MM.1S (cell line): ENCODE results near the gene SOST.
A peak's percentile ranks its signal among the peaks of the same experiment; 100 is the strongest.

Experiments
- DNase-seq: peaks from one replicate; pipeline ENCODE4 v3.0.0-alpha.2; 2015
- H2AFZ ChIP-seq: fragments of 300-600 bp; sonication (generic); 2 replicates; pipeline ENCODE4 v1.6.0; 2016; ENCODE audit warnings: antibody characterized with exemption, low read length
- H3F3A ChIP-seq: fragments of 300-600 bp; sonication (generic); 2 replicates; pipeline ENCODE4 v1.6.1; 2016; ENCODE audit warnings: mild to moderate bottlenecking, antibody characterized with exemption, low read length, moderate library complexity, mixed read lengths; ENCODE audit not compliant: insufficient read depth
- H3K27ac ChIP-seq: fragments of 300-600 bp; sonication (generic); 2 replicates; pipeline ENCODE4 v1.5.1; 2016; ENCODE audit warnings: mild to moderate bottlenecking, low read length
- H3K27me3 ChIP-seq: fragments of 300-600 bp; sonication (generic); replicated peaks from 2 replicates; pipeline ENCODE4 v1.6.0; 2016; ENCODE audit warnings: low read length; ENCODE audit not compliant: insufficient read depth
- H3K36me3 ChIP-seq: fragments of 300-600 bp; sonication (generic); replicated peaks from 2 replicates; pipeline ENCODE4 v1.6.1; 2016; ENCODE audit warnings: mild to moderate bottlenecking, low read length, mixed read lengths; ENCODE audit not compliant: insufficient read depth
- H3K4me1 ChIP-seq: fragments of 300-600 bp; sonication (generic); 2 replicates; pipeline ENCODE4 v1.6.1; 2016; ENCODE audit warnings: low read length, mixed read lengths
- H3K4me2 ChIP-seq: fragments of 300-600 bp; sonication (generic); 2 replicates; pipeline ENCODE4 v1.6.0; 2016; ENCODE audit warnings: low read depth, low read length
- H3K4me3 ChIP-seq: fragments of 300-600 bp; sonication (generic); 2 replicates; pipeline ENCODE4 v1.5.1; 2016; ENCODE audit warnings: low read length, mixed read lengths
- H3K79me2 ChIP-seq: fragments of 300-600 bp; sonication (generic); 2 replicates; pipeline ENCODE4 v1.6.1; 2016; ENCODE audit warnings: mixed run types, low read length, mixed read lengths
- H3K9ac ChIP-seq: fragments of 300-600 bp; sonication (generic); 2 replicates; pipeline ENCODE4 v1.6.1; 2016; ENCODE audit warnings: low read length, mixed read lengths
- H3K9me2 ChIP-seq: fragments of 300-600 bp; sonication (generic); replicated peaks from 2 replicates; pipeline ENCODE4 v1.6.1; 2016; ENCODE audit warnings: mild to moderate bottlenecking, low read length, mixed read lengths; ENCODE audit not compliant: insufficient read depth
- H3K9me3 ChIP-seq: fragments of 300-600 bp; sonication (generic); replicated peaks from 2 replicates; pipeline ENCODE4 v1.6.1; 2016; ENCODE audit warnings: mild to moderate bottlenecking, low read length, mixed read lengths; ENCODE audit not compliant: insufficient read depth
- H4K20me1 ChIP-seq: fragments of 300-600 bp; sonication (generic); 2 replicates; pipeline ENCODE4 v1.6.1; 2016; ENCODE audit warnings: mild to moderate bottlenecking, low read length, moderate library complexity, mixed read lengths; ENCODE audit not compliant: insufficient read depth
- EZH2 ChIP-seq: fragments of 300-600 bp; sonication (generic); optimal IDR thresholded peaks from 2 replicates; pipeline ENCODE3; 2017; ENCODE audit warnings: low read depth, mild to moderate bottlenecking, antibody characterized with exemption, low read length, mixed read lengths
- EZH2phosphoT487 ChIP-seq: fragments of 300-600 bp; sonication (generic); IDR thresholded peaks from 2 replicates; pipeline ENCODE4 v1.6.1; 2018; ENCODE audit warnings: antibody characterized with exemption, low read length
- TF ChIP-seq, protein P1 (sequence below): fragments of 300-600 bp; sonication (generic); IDR thresholded peaks from 2 replicates; pipeline ENCODE4 v1.5.1; 2016; ENCODE audit warnings: antibody characterized with exemption, low read length, mixed read lengths

SOST gene

DNA sequence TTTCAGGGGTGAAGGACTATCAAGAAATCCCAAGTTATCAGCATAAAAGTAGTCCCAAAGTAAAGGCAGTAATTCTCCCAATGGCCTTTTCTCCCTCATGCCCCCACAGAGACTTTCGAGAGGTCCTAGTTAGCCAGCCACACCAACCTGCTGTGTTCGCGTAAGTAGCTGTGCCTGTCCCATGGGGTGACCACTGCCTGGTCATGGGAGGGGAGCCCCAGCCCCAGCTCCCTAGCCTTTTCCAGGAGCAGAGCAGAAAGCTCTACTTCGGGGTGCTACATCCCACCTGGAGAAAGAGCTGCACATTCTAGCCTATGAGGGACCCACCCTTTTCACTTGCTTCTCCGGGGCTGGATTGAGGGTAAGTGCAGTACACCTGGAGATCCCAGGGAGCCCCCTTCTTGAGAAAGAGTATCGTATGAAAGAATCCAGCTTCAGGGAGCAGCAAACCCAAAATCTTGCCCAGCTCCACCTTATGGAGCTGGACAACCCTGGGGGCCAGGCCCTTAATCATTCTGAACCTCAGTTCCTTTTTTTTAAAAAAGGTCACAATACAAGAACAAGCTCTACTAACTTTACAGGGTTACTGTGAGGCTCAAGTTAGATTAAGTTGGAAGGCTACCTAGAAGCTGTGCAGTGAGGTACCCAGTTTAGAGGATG lies 8.6 kb upstream of the SOST start:
- Histone ChIP-seq H3K36me3 (no peaks in the 10 kb centered on the region), H4K20me1 (no peaks in the 10 kb centered on the region), H3K27ac (no peak overlapping the region), H3K9me2 (no peaks in the 10 kb centered on the region), H3F3A (no peaks in the 10 kb centered on the region), H3K9me3 (no peaks in the 10 kb centered on the region), H3K4me3 (no peak overlapping the region), H3K4me2 (no peak overlapping the region), H3K9ac (no peak overlapping the region), H3K27me3 (peaks cover 22% of the 10 kb centered on the region), H3K4me1 (peaks cover 13% of the 10 kb centered on the region), H3K79me2 (no peaks in the 10 kb centered on the region), H2AFZ (no peak overlapping the region)
- DNase-seq, result no peak
- TF ChIP-seq EZH2phosphoT487, result no peak
- no peak for TF ChIP-seq EZH2
- TF ChIP-seq, protein P1, sequence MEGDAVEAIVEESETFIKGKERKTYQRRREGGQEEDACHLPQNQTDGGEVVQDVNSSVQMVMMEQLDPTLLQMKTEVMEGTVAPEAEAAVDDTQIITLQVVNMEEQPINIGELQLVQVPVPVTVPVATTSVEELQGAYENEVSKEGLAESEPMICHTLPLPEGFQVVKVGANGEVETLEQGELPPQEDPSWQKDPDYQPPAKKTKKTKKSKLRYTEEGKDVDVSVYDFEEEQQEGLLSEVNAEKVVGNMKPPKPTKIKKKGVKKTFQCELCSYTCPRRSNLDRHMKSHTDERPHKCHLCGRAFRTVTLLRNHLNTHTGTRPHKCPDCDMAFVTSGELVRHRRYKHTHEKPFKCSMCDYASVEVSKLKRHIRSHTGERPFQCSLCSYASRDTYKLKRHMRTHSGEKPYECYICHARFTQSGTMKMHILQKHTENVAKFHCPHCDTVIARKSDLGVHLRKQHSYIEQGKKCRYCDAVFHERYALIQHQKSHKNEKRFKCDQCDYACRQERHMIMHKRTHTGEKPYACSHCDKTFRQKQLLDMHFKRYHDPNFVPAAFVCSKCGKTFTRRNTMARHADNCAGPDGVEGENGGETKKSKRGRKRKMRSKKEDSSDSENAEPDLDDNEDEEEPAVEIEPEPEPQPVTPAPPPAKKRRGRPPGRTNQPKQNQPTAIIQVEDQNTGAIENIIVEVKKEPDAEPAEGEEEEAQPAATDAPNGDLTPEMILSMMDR, result no peak

- no peaks in the 10 kb centered on the region for H3K79me2 ChIP-seq
- TF ChIP-seq EZH2phosphoT487 (no peak), EZH2 (no peak)
- TF ChIP-seq, protein P1, result peak; percentile 79
Measured at GRCh38 chr17:43766413-43767052, 7.9 kb upstream of the SOST start.

GRCh38 chr17:43760254-43760852 lies 1.8 kb upstream of the SOST start:
- Histone ChIP-seq H3K27me3 (peaks cover 63% of the 10 kb centered on the region), H3K9me3 (no peaks in the 10 kb centered on the region), H3K27ac (no peak overlapping the region), H3K4me1 (no peaks in the 10 kb centered on the region), H3K9me2 (no peaks in the 10 kb centered on the region), H3K4me3 (no peak overlapping the region), H3K4me2 (0 out of 2 replicates have a peak overlapping the region, but pooled peaks have one; percentile 23), H3K9ac (no peak overlapping the region), H3K36me3 (no peaks in the 10 kb centered on the region), H2AFZ (no peak overlapping the region), H4K20me1 (no peaks in the 10 kb centered on the region), H3K79me2 (no peaks in the 10 kb centered on the region), H3F3A (no peaks in the 10 kb centered on the region)
- peak; percentile 83 for DNase-seq
- TF ChIP-seq, protein P1, result peak; percentile 100
- no peak for TF ChIP-seq EZH2phosphoT487

More at GRCh38 chr17:43766413-43767052, 7.9 kb upstream of the SOST start:
- Histone ChIP-seq H4K20me1 (no peaks in the 10 kb centered on the region), H3K27ac (no peak overlapping the region), H3K36me3 (no peaks in the 10 kb centered on the region), H3K9ac (no peak overlapping the region), H3F3A (no peaks in the 10 kb centered on the region), H3K9me3 (no peaks in the 10 kb centered on the region), H3K4me2 (no peak overlapping the region), H3K4me1 (peaks cover 13% of the 10 kb centered on the region), H3K27me3 (peaks cover 22% of the 10 kb centered on the region), H3K4me3 (no peak overlapping the region), H3K9me2 (no peaks in the 10 kb centered on the region), H2AFZ (no peak overlapping the region)
- DNase-seq, result peak; percentile 14
